ENCODE results near the gene FBP2. TPM values are rescaled to one million over a fixed set of nuclear protein-coding genes. Genes with fewer than 3 reads are reported as not detected.

Gene FBP2
- total RNA-seq, 2 experiments from 2014 or later, result not detected

Other genes starting within 250 kb of the FBP2 start
- 1.8 and 2.9 TPM in 2 replicates for gene PCAT7, start 38.7 kb downstream of the FBP2 start, total RNA-seq (2014; rRNA removed; shearing (Covaris generic))
- gene PCAT7, start 38.7 kb downstream of the FBP2 start, total RNA-seq (2022), result 2.5 and 3.2 TPM in 2 replicates
- gene FBP1, start 45.7 kb upstream of the FBP2 start, total RNA-seq (2014; rRNA removed; shearing (Covaris generic)), result 70.0 and 79.1 TPM in 2 replicates
- gene FBP1, start 45.7 kb upstream of the FBP2 start, total RNA-seq (2022), result 63.9 and 94.1 TPM in 2 replicates
- 17.3 and 20.5 TPM in 2 replicates for gene AOPEP, start 132.9 kb upstream of the FBP2 start, total RNA-seq (2014; rRNA removed; shearing (Covaris generic))
- 20.6 and 24.3 TPM in 2 replicates for gene AOPEP, start 132.9 kb upstream of the FBP2 start, total RNA-seq (2022)